ENCODE results near the gene TM9SF1. TPM values are rescaled to one million over a fixed set of nuclear protein-coding genes. Genes with fewer than 3 reads are reported as not detected.

The TM9SF1 gene
- total and polyA plus RNA-seq, 9 of the 15 experiments (the other 6 are each of a cell fraction or from before 2014, with no cell fraction given) = 5.3 to 20.3 (median 11.8) TPM

GRCh38 chr14:24215495-24216344, 20.5 kb upstream of the TM9SF1 start, which contains the start of gene MDP1 (continued):
- no peak for TF ChIP-seq THRAP3 (IDR thresholded peaks at IDR 0.05; ENCODE audit: borderline replicate concordance)
- TF ChIP-seq CBX1 (IDR thresholded peaks at IDR 0.05; ENCODE audit: low read depth) = 0 out of 2 replicates have a peak, but pooled peaks have one; percentile 41
- TF ChIP-seq ZNF311 (CRISPR knock-in tag; IDR thresholded peaks at IDR 0.05) = no peak
- TF ChIP-seq EP300 (IDR thresholded peaks at IDR 0.05; ENCODE audit: low read length) = peak; percentile 38; the same call in 1 of the 2 replicates
- no peak for TF ChIP-seq ZNF217 (CRISPR knock-in tag; IDR thresholded peaks at IDR 0.05)
- TF ChIP-seq ZNF644 (tag; IDR thresholded peaks at IDR 0.05; ENCODE audit: low read depth) = no peak
- peak; percentile 22 to 59; a peak in 1 of 4 replicates for TF ChIP-seq MNT (conservative IDR thresholded peaks at IDR 0.05)
- peak; percentile 84 for TF ChIP-seq SNIP1 (IDR thresholded peaks at IDR 0.05; ENCODE audit: low read depth)
- TF ChIP-seq POU5F1 (IDR thresholded peaks at IDR 0.05; ENCODE audit: borderline replicate concordance, low read depth, low read length, partially characterized antibody) = no peak
- TF ChIP-seq RB1 (IDR thresholded peaks at IDR 0.05; ENCODE audit: low read depth) = peak; percentile 39; the same call in 1 of the 2 replicates
- no peak for TF ChIP-seq ZBTB43 (CRISPR knock-in tag; IDR thresholded peaks at IDR 0.05)
- TF ChIP-seq NFATC3 (IDR thresholded peaks at IDR 0.05) = no peak
- peak; percentile 67; the same call in 1 of the 2 replicates for TF ChIP-seq POLR2AphosphoS5 (IDR thresholded peaks at IDR 0.05; ENCODE audit: control insufficient read depth, insufficient read depth, low read depth, low read length)
- TF ChIP-seq KHSRP (IDR thresholded peaks at IDR 0.05) = no peak
- no peak for TF ChIP-seq L3MBTL2 (IDR thresholded peaks at IDR 0.05)
- no peak for TF ChIP-seq PPARD (CRISPR knock-in tag; IDR thresholded peaks at IDR 0.05)
- TF ChIP-seq ZNF277 (CRISPR knock-in tag; IDR thresholded peaks at IDR 0.05; ENCODE audit: borderline replicate concordance) = no peak
- TF ChIP-seq ZNF3 (CRISPR knock-in tag; IDR thresholded peaks at IDR 0.05) = no peak
- TF ChIP-seq HMGN3 (IDR thresholded peaks at IDR 0.05; ENCODE audit: borderline replicate concordance, extremely low read depth, insufficient read length, low read depth, low read length) = peak; percentile 74
- no peak for TF ChIP-seq ID3 (CRISPR knock-in tag; IDR thresholded peaks at IDR 0.05)
- no peak for TF ChIP-seq ID3 (tag; IDR thresholded peaks at IDR 0.05)
- no peak for TF ChIP-seq RFX7 (CRISPR knock-in tag; IDR thresholded peaks at IDR 0.05)
- TF ChIP-seq ZNF75A (CRISPR knock-in tag; IDR thresholded peaks at IDR 0.05) = no peak
- TF ChIP-seq STAT5B (CRISPR knock-in tag; IDR thresholded peaks at IDR 0.05) = no peak
- peak; percentile 38; the same call in 1 of the 2 replicates for TF ChIP-seq ESRRA (IDR thresholded peaks at IDR 0.05; ENCODE audit: borderline replicate concordance, low read depth)
